HG03175 (cell line): ENCODE measurements around the gene MORF4L2.

ENCODE experiments used
- ATAC-seq: cut with Tn5 transposase; IDR thresholded peaks from one replicate; pipeline ENCODE4 v1.9.1; 2021; ENCODE audit warnings: mild to moderate bottlenecking, moderate library complexity; ENCODE audit not compliant: unreplicated experiment

The MORF4L2 gene

GRCh38 chrX:103637604-103638338 is 48.7 kb downstream of the MORF4L2 start:
- no peak for ATAC-seq

- no peak for ATAC-seq
Observed at GRCh38 chrX:103635436-103635835, 51.1 kb downstream of the MORF4L2 start.

- no peak for ATAC-seq
Observed at GRCh38 chrX:103631145-103631544, 55.4 kb downstream of the MORF4L2 start.

- ATAC-seq: no peak
Observed at GRCh38 chrX:103630171-103630511, 56.4 kb downstream of the MORF4L2 start.

GRCh38 chrX:103629318-103630170 is 57.0 kb downstream of the MORF4L2 start:
- peak; percentile 46 for ATAC-seq

- ATAC-seq: peak; percentile 76
Observed at GRCh38 chrX:103628386-103629317, 57.8 kb downstream of the MORF4L2 start, which contains the start of gene TCEAL1. TSS of gene TCEAL1 (plus strand) at chrX:103628975. CDS start at chrX:103629917, 942 bp downstream.

GRCh38 chrX:103626855-103627254 is 59.6 kb downstream of the MORF4L2 start:
- ATAC-seq: no peak
